GM10266 (cell line): ENCODE data around the gene ELK3.
"Not testable (repeated sequence)": the region's sequence is repeated elsewhere in the genome, so short reads cannot be mapped to it uniquely, and the experiment has no call there.

Source experiments
- DNase-seq: peaks from one replicate; pipeline ENCODE4 v3.0.0; 2012; ENCODE audit errors: extremely low spot score
- CTCF ChIP-seq: IDR thresholded peaks from 2 replicates; pipeline ENCODE4 v1.5.1; 2012; ENCODE audit warnings: mild to moderate bottlenecking, low read depth; ENCODE audit not compliant: control insufficient read depth, insufficient read depth; ENCODE audit errors: missing control alignments

ELK3 gene

GRCh38 chr12:96308881-96309280 lies 114.7 kb downstream of the ELK3 start:
- no peak for DNase-seq
- no peak for TF ChIP-seq CTCF

- no peak for DNase-seq
- no peak for TF ChIP-seq CTCF
Observed at GRCh38 chr12:96310067-96310466, 115.9 kb downstream of the ELK3 start.

- DNase-seq, result no peak
- no peak for TF ChIP-seq CTCF
Observed at GRCh38 chr12:96311191-96311590, 117.0 kb downstream of the ELK3 start.

DNA sequence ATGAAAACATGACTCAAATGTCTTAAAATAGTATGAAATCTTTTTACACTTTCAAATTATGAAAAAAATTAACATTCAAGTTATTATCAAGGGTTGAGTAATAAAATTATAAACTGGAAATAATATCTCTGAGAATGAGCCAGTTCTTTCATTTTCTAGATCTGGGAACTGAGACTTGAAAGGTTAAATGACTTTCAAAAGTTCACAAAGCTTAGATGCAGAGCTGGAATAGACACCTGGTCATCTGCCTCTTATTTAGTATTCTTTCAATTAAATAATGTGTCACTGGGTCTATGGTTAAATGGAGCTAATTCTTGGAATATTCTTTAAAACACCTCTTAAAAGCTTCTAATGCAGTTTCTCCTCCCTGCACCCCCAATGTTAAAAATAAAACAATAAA lies 119.4 kb downstream of the ELK3 start:
- no peak for TF ChIP-seq CTCF
- DNase-seq, result no peak

- no peak for TF ChIP-seq CTCF
- no peak for DNase-seq
Observed at GRCh38 chr12:96314723-96315122, 120.5 kb downstream of the ELK3 start.

- DNase-seq, result not testable (repeated sequence)
Observed at GRCh38 chr12:96315741-96316481, 121.7 kb downstream of the ELK3 start.

DNA sequence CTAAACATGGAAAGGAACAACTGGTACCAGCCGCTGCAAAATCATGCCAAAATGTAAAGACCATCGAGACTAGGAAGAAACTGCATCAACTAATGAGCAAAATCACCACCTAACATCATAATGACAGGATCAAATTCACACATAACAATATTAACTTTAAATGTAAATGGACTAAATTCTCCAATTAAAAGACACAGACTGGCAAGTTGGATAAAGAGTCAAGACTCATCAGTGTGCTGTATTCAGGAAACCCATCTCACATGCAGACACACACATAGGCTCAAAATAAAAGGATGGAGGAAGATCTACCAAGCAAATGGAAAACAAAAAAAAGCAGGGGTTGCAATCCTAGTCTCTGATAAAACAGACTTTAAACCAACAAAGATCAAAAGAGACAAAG lies 123.6 kb downstream of the ELK3 start:
- not testable (repeated sequence) for DNase-seq
